ENCODE measurements around the gene DST.

DST gene

DNA sequence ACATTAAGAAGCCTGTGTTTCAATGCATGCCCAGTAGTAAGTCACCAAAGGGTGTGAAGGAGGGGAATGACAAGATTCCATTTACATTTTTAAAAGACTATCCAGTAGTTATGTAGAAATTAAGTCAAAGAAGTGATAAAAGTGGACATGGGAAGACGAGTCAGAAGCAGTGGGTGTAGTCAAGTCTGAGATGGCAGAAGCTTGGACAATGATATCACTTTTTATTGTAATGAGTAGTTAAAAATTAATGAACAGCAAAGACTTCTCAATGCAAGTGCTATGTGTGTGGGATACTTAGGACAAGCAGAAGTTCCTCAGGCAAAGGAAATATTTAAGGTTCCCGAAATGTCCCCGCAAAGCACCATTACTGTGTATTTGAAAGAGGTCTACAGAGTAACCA lies 156.0 kb downstream of the DST start:
- Histone ChIP-seq H3K27me3 (ENCODE audit: insufficient read depth, low read length) (no peaks in the 10 kb centered on the region), H3K79me2 (ENCODE audit: control insufficient read depth, insufficient read depth, low read length, unreplicated experiment) (peaks cover 2% of the 10 kb centered on the region), H2AFZ (ENCODE audit: low read length, unreplicated experiment) (no peak overlapping the region), H3K27ac (ENCODE audit: low read depth, low read length) (no peak overlapping the region), H3K4me1 (ENCODE audit: control insufficient read depth, insufficient read depth, low read length, unreplicated experiment) (peaks cover 21% of the 10 kb centered on the region), H3K4me3 (ENCODE audit: low read depth, low read length) (no peak overlapping the region), H3K36me3 (ENCODE audit: insufficient read depth, low read length) (peaks cover 39% of the 10 kb centered on the region)

GRCh38 chr6:56484669-56485068 lies 158.0 kb downstream of the DST start:
- Histone ChIP-seq H2AFZ (ENCODE audit: low read length, unreplicated experiment) (no peak overlapping the region), H3K36me3 (ENCODE audit: insufficient read depth, low read length) (peaks cover 59% of the 10 kb centered on the region), H3K4me1 (ENCODE audit: control insufficient read depth, insufficient read depth, low read length, unreplicated experiment) (peaks cover 17% of the 10 kb centered on the region), H3K4me3 (ENCODE audit: low read depth, low read length) (no peak overlapping the region), H3K79me2 (ENCODE audit: control insufficient read depth, insufficient read depth, low read length, unreplicated experiment) (peaks cover 2% of the 10 kb centered on the region), H3K27me3 (ENCODE audit: insufficient read depth, low read length) (no peaks in the 10 kb centered on the region), H3K27ac (ENCODE audit: low read depth, low read length) (peak overlapping the region; percentile 76)

DNA sequence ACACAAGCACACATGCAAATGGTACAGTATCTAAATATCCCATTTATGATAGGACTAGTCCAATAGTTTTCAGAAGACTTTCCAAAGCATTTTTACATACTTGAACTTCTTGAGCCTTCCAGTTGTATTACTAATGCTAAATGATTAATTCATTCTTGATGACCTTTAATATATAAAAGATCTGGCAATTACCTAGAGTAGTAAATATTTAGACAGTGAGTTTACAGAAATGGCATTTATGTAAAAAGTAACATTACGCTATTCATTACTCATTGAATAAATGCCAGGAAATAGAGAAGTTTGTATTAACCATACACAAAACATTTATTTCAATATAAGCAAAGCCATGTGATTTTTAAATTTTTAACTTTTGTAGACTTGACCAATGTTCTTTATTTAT lies 158.8 kb downstream of the DST start:
- Histone ChIP-seq H2AFZ (ENCODE audit: low read length, unreplicated experiment) (no peak overlapping the region), H3K79me2 (ENCODE audit: control insufficient read depth, insufficient read depth, low read length, unreplicated experiment) (peaks cover 2% of the 10 kb centered on the region), H3K4me1 (ENCODE audit: control insufficient read depth, insufficient read depth, low read length, unreplicated experiment) (peaks cover 17% of the 10 kb centered on the region), H3K4me3 (ENCODE audit: low read depth, low read length) (no peak overlapping the region), H3K27ac (ENCODE audit: low read depth, low read length) (peak overlapping the region; percentile 76), H3K36me3 (ENCODE audit: insufficient read depth, low read length) (peaks cover 60% of the 10 kb centered on the region), H3K27me3 (ENCODE audit: insufficient read depth, low read length) (no peaks in the 10 kb centered on the region)

GRCh38 chr6:56482525-56482924 lies 160.2 kb downstream of the DST start:
- no peak overlapping the region for H3K27ac ChIP-seq (ENCODE audit: low read depth, low read length)
- no peak overlapping the region for H2AFZ ChIP-seq (ENCODE audit: low read length, unreplicated experiment)
- no peaks in the 10 kb centered on the region for H3K27me3 ChIP-seq (ENCODE audit: insufficient read depth, low read length)
- peaks cover 17% of the 10 kb centered on the region for H3K4me1 ChIP-seq (ENCODE audit: control insufficient read depth, insufficient read depth, low read length, unreplicated experiment)
- no peak overlapping the region for H3K4me3 ChIP-seq (ENCODE audit: low read depth, low read length)
- H3K79me2 ChIP-seq (ENCODE audit: control insufficient read depth, insufficient read depth, low read length, unreplicated experiment): peaks cover 2% of the 10 kb centered on the region
- H3K36me3 ChIP-seq (ENCODE audit: insufficient read depth, low read length): peaks cover 52% of the 10 kb centered on the region

GRCh38 chr6:56481957-56482356 lies 160.7 kb downstream of the DST start:
- H3K4me3 ChIP-seq (ENCODE audit: low read depth, low read length): no peak overlapping the region
- peaks cover 50% of the 10 kb centered on the region for H3K36me3 ChIP-seq (ENCODE audit: insufficient read depth, low read length)
- no peaks in the 10 kb centered on the region for H3K27me3 ChIP-seq (ENCODE audit: insufficient read depth, low read length)
- H3K27ac ChIP-seq (ENCODE audit: low read depth, low read length): no peak overlapping the region
- no peak overlapping the region for H2AFZ ChIP-seq (ENCODE audit: low read length, unreplicated experiment)
- H3K4me1 ChIP-seq (ENCODE audit: control insufficient read depth, insufficient read depth, low read length, unreplicated experiment): peaks cover 17% of the 10 kb centered on the region
- peaks cover 2% of the 10 kb centered on the region for H3K79me2 ChIP-seq (ENCODE audit: control insufficient read depth, insufficient read depth, low read length, unreplicated experiment)

- Histone ChIP-seq H3K36me3 (ENCODE audit: insufficient read depth, low read length) (peaks cover 47% of the 10 kb centered on the region), H3K27me3 (ENCODE audit: insufficient read depth, low read length) (no peaks in the 10 kb centered on the region), H3K4me3 (ENCODE audit: low read depth, low read length) (no peak overlapping the region), H3K27ac (ENCODE audit: low read depth, low read length) (no peak overlapping the region), H2AFZ (ENCODE audit: low read length, unreplicated experiment) (no peak overlapping the region), H3K79me2 (ENCODE audit: control insufficient read depth, insufficient read depth, low read length, unreplicated experiment) (peaks cover 2% of the 10 kb centered on the region), H3K4me1 (ENCODE audit: control insufficient read depth, insufficient read depth, low read length, unreplicated experiment) (peaks cover 17% of the 10 kb centered on the region)
Observed at GRCh38 chr6:56480654-56481337, 161.9 kb downstream of the DST start.

- peaks cover 15% of the 10 kb centered on the region for H3K4me1 ChIP-seq (ENCODE audit: control insufficient read depth, insufficient read depth, low read length, unreplicated experiment)
- H3K4me3 ChIP-seq (ENCODE audit: low read depth, low read length): no peak overlapping the region
- peaks cover 2% of the 10 kb centered on the region for H3K79me2 ChIP-seq (ENCODE audit: control insufficient read depth, insufficient read depth, low read length, unreplicated experiment)
- no peak overlapping the region for H3K27ac ChIP-seq (ENCODE audit: low read depth, low read length)
- no peak overlapping the region for H2AFZ ChIP-seq (ENCODE audit: low read length, unreplicated experiment)
- H3K27me3 ChIP-seq (ENCODE audit: insufficient read depth, low read length): no peaks in the 10 kb centered on the region
- peaks cover 50% of the 10 kb centered on the region for H3K36me3 ChIP-seq (ENCODE audit: insufficient read depth, low read length)
Observed at GRCh38 chr6:56480246-56480645, 162.4 kb downstream of the DST start.

GRCh38 chr6:56479381-56479780 lies 163.3 kb downstream of the DST start:
- Histone ChIP-seq H3K27ac (ENCODE audit: low read depth, low read length) (no peak overlapping the region), H3K79me2 (ENCODE audit: control insufficient read depth, insufficient read depth, low read length, unreplicated experiment) (peaks cover 2% of the 10 kb centered on the region), H3K36me3 (ENCODE audit: insufficient read depth, low read length) (peaks cover 47% of the 10 kb centered on the region), H3K4me1 (ENCODE audit: control insufficient read depth, insufficient read depth, low read length, unreplicated experiment) (peaks cover 7% of the 10 kb centered on the region), H3K4me3 (ENCODE audit: low read depth, low read length) (no peak overlapping the region), H3K27me3 (ENCODE audit: insufficient read depth, low read length) (no peaks in the 10 kb centered on the region), H2AFZ (ENCODE audit: low read length, unreplicated experiment) (no peak overlapping the region)

DNA sequence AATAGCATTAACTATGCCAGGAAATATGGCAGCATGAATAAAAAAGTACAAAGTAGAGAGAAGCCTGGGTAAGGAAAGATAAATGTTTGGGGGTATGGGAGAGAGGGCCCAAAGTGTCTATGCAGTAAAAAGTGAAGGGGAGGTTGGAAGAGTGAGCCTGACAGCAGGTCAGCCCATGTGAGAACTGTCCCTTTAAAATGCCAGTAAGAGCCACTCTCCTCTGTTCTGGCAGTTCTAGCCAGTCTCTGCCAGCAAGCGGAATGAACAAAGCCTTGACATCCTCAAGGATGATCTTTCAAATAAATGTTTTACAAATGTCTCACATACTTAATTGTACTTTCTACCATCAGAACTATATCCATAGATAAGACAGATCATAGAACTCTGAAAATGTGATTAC lies 164.5 kb downstream of the DST start:
- Histone ChIP-seq H3K4me1 (ENCODE audit: control insufficient read depth, insufficient read depth, low read length, unreplicated experiment) (no peaks in the 10 kb centered on the region), H3K79me2 (ENCODE audit: control insufficient read depth, insufficient read depth, low read length, unreplicated experiment) (peaks cover 1% of the 10 kb centered on the region), H3K27ac (ENCODE audit: low read depth, low read length) (no peak overlapping the region), H3K27me3 (ENCODE audit: insufficient read depth, low read length) (no peaks in the 10 kb centered on the region), H3K4me3 (ENCODE audit: low read depth, low read length) (no peak overlapping the region), H3K36me3 (ENCODE audit: insufficient read depth, low read length) (peaks cover 53% of the 10 kb centered on the region), H2AFZ (ENCODE audit: low read length, unreplicated experiment) (no peak overlapping the region)

DNA sequence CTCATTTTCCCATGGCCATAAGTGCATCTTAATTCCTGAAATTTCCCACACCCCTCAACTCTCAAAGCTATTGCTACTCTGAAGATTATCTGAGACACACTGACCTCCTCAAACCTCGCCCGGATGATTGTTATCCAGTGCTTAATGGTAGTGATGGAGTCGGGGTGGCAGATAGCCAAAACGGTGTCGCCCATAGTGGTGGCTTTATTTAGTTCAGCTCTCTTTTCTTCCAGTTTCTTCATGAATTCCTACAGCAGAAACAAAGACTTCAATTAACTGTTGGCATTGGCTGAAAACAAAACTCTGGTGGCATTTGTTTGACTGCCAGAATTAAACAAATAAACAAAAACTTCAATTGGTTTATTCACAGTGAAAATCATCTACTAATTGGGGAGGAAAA lies 165.4 kb downstream of the DST start:
- Histone ChIP-seq H3K36me3 (ENCODE audit: insufficient read depth, low read length) (peaks cover 59% of the 10 kb centered on the region), H3K27ac (ENCODE audit: low read depth, low read length) (no peak overlapping the region), H3K27me3 (ENCODE audit: insufficient read depth, low read length) (no peaks in the 10 kb centered on the region), H2AFZ (ENCODE audit: low read length, unreplicated experiment) (no peak overlapping the region), H3K4me3 (ENCODE audit: low read depth, low read length) (no peak overlapping the region), H3K4me1 (ENCODE audit: control insufficient read depth, insufficient read depth, low read length, unreplicated experiment) (no peaks in the 10 kb centered on the region), H3K79me2 (ENCODE audit: control insufficient read depth, insufficient read depth, low read length, unreplicated experiment) (no peaks in the 10 kb centered on the region)

GRCh38 chr6:56475736-56476457 lies 166.8 kb downstream of the DST start:
- no peak overlapping the region for H3K4me3 ChIP-seq (ENCODE audit: low read depth, low read length)
- H3K4me1 ChIP-seq (ENCODE audit: control insufficient read depth, insufficient read depth, low read length, unreplicated experiment): no peaks in the 10 kb centered on the region
- H3K36me3 ChIP-seq (ENCODE audit: insufficient read depth, low read length): peaks cover 60% of the 10 kb centered on the region
- H3K27me3 ChIP-seq (ENCODE audit: insufficient read depth, low read length): no peaks in the 10 kb centered on the region
- no peak overlapping the region for H2AFZ ChIP-seq (ENCODE audit: low read length, unreplicated experiment)
- no peak overlapping the region for H3K27ac ChIP-seq (ENCODE audit: low read depth, low read length)
- H3K79me2 ChIP-seq (ENCODE audit: control insufficient read depth, insufficient read depth, low read length, unreplicated experiment): no peaks in the 10 kb centered on the region

Data from ACC112 (cell line).